Uterus (tissue), 4 donors: ENCODE results near the gene CFAP61. TPM values are rescaled to one million over a fixed set of nuclear protein-coding genes. Genes with fewer than 3 reads are reported as not detected.

Source experiments
- DNase-seq, 2 donors: peaks; one replicate each; pipeline ENCODE4 v3.0.0-alpha.2; 2019 to 2020
- H3K27ac ChIP-seq, 2 donors: fragments of 200-600 bp; sonication (generic); 1 replicate in 1 of 2; 2 replicates in 1 of 2; pipeline ENCODE4 v1.5.1; 2016 to 2018
- H3K27me3 ChIP-seq, 2 donors: fragments of 200-600 bp; sonication (generic); one replicate each; pipeline ENCODE4 v1.5.1; 2018 to 2019; ENCODE audit warnings: control low read depth in 1 of 2
- H3K36me3 ChIP-seq, 2 donors: fragments of 200-600 bp; sonication (generic); one replicate each; pipeline ENCODE4 v1.5.1; 2019; ENCODE audit warnings: control low read depth in 1 of 2
- H3K4me1 ChIP-seq, 2 donors: fragments of 200-600 bp; sonication (generic); one replicate each; pipeline ENCODE4 v1.5.1; 2018 to 2019; ENCODE audit warnings: control low read depth in 1 of 2
- H3K4me3 ChIP-seq, 2 donors: fragments of 200-600 bp; sonication (generic); 1 replicate in 1 of 2; 2 replicates in 1 of 2; pipeline ENCODE4 v1.5.1; 2018 to 2019; ENCODE audit warnings: mild to moderate bottlenecking in 1 of 2
- H3K9me3 ChIP-seq, 2 donors: fragments of 200-600 bp; sonication (generic); one replicate each; pipeline ENCODE4 v1.5.1; 2019; ENCODE audit warnings: control low read depth in 1 of 2
- CTCF ChIP-seq, 4 experiments: fragments of 200-600 bp in 2 of 4; fragments of 450-650 bp in 2 of 4; sonication (generic) in 2 of 4; IDR thresholded peaks; one replicate each; pipeline ENCODE4 v1.5.1; 2016 to 2019; ENCODE audit warnings: antibody characterized with exemption in 4 of 4, mild to moderate bottlenecking in 2 of 4, moderate library complexity in 1 of 4
- POLR2A ChIP-seq, 2 donors: fragments of 450-650 bp; IDR thresholded peaks; one replicate each; pipeline ENCODE4 v1.6.1; 2016; ENCODE audit warnings: antibody characterized with exemption in 2 of 2, mild to moderate bottlenecking in 1 of 2, moderate library complexity in 1 of 2
- intact Hi-C: fragments of 100-400 bp; cut with DNase I; formaldehyde crosslinking; loops from one replicate; pipeline ENCODE4 v1.15.1; 2023; ENCODE audit warnings: low total_unique reads
- total RNA-seq, 4 donors: library from RNA; depleted of rRNA in 3 of 4; stranded (reverse); fragments of >200 nt in 3 of 4; gene quantifications; one replicate each; pipeline versions ENCODE4 v1.1.0 to v1.2.4, GENCODE V29; 2014 to 2023
- donor health status: DM: yes; HTN: yes; CAD: no.

CFAP61 gene
- total RNA-seq, 4 donors from 2014 or later, result 3.0 to 8.2 (median 7.5) TPM; not detected in 1

DNA sequence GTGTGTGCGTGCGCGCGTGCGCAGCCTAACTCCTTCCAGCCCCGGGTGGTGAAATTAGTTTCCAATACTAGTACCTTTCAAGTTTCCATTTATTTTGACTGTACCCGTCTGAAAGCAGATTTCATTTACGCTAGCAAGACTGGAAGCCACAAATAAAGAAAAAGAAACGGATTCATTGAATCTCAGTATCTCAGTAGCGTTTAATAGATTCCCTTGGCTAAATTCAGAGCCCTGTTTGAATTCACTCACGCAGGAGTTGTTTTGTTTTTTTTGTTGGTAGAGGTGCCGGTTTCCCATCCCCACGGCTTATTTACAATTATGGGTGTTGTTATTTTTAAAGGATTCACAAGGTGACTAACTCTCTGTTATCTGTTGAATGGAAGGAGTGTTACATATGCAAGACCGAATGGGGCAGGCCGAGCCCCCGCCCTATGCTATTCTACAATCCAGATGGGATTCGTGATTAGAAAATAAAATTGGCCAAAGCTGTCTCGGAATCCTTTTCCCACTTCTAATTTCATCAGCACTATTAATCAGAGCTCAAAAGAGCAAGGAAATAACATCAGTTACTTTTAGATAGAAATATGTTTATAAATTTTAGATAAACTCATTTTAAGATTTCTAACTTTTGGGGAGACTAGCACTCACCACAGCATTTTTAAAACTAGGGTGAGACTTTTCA is 313.3 kb downstream of the CFAP61 start:
- TF ChIP-seq POLR2A (IDR thresholded peaks at IDR 0.05) (no peak), CTCF (IDR thresholded peaks at IDR 0.05) (no peak)
- peaks cover 0 to 16% of the 10 kb centered on the region in 2 donors for H3K4me1 ChIP-seq
- peaks cover 6 to 45% of the 10 kb centered on the region in 2 donors for H3K27me3 ChIP-seq
- no peak overlapping the region for H3K4me3 ChIP-seq
- no peaks in the 10 kb centered on the region for H3K36me3 ChIP-seq
- H3K9me3 ChIP-seq, result no peaks in the 10 kb centered on the region
- intact Hi-C loops, result no loop called here
- DNase-seq, result no peak
- H3K27ac ChIP-seq, result no peak overlapping the region

DNA sequence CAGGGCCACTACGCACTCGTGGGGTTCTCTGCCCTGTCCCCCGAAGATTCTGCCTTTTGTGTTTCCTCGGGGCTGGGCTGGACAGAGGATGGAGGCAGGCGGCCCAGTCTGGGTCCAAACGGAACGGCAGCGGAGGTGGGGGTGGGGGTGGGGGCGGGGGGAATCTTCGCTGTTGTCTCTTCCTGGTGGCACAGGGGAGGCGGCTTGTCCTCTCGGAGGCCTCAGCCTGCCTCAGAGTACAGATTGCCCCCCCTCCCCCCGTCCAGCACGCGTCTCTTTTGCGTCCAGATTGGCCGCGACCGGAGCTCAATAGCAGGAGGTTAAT is 314.2 kb downstream of the CFAP61 start:
- intact Hi-C loops, result no loop called here
- no peaks in the 10 kb centered on the region for H3K36me3 ChIP-seq
- no peak overlapping the region for H3K4me3 ChIP-seq
- no peak overlapping the region for H3K27ac ChIP-seq
- no peak for DNase-seq
- H3K27me3 ChIP-seq, result peaks cover 6 to 42% of the 10 kb centered on the region in 2 donors
- H3K4me1 ChIP-seq, result peaks cover 0 to 16% of the 10 kb centered on the region in 2 donors
- no peaks in the 10 kb centered on the region for H3K9me3 ChIP-seq
- TF ChIP-seq POLR2A (IDR thresholded peaks at IDR 0.05), result no peak
- TF ChIP-seq CTCF (IDR thresholded peaks at IDR 0.05), result no peak

GRCh38 chr20:20366876-20367574 is 314.7 kb downstream of the CFAP61 start:
- peaks cover 6 to 43% of the 10 kb centered on the region in 2 donors for H3K27me3 ChIP-seq

DNA sequence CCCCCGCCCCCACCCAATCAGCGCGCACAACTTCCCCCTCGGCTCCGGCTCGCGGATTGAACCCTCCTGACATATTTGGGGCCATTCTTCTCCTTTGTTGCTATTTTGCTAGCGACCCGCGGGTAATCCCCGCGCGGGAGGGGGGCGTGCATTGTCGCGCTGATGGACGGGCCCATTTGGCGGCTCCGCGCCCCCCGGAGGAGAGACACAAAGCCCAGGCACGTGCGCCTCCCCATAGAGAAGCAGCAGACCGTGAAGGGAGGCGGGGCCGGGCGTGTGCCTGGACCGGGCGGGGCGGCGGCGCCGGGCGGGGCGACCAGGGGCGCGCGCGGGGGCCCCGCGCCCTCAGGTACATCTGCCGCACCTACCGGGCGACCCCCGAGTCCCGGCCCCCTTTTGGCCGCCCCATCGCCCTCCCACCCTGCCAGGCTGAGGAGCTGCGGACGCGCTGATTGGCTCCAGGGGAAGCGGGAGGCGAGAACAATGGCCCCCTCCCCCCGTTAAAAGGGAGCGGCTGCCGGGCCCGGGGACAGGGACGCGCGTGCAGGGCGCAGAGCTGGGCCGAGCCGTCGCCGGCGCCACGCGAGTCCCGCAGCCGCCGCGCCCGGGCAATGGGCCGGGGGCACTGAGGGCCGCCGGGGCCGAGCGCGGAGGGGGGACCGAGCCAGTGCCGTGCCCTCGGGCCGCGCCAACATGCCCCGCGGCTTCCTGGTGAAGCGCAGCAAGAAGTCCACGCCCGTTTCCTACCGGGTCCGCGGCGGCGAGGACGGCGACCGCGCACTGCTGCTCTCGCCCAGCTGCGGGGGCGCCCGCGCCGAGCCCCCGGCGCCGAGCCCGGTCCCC is 315.5 kb downstream of the CFAP61 start, which contains the start of gene INSM1:
Gene INSM1, plus strand, starts transcription at position 530 of the 843 bp plus-strand sequence. Its CDS starts 164 bp downstream, at position 694.
- no peak within 1 kb of the TSS for H3K4me3 ChIP-seq
- no peak within 1 kb of the TSS for H3K27ac ChIP-seq
- intact Hi-C loops, result no loop called here
- peaks cover 6 to 43% of the 10 kb centered on the region in 2 donors for H3K27me3 ChIP-seq
- TF ChIP-seq POLR2A (IDR thresholded peaks at IDR 0.05) (no peak), CTCF (IDR thresholded peaks at IDR 0.05) (no peak)
- no peaks in the 10 kb centered on the region for H3K36me3 ChIP-seq
- no peaks in the 10 kb centered on the region for H3K9me3 ChIP-seq
- peaks cover 0 to 16% of the 10 kb centered on the region in 2 donors for H3K4me1 ChIP-seq
- DNase-seq, result no peak

More at GRCh38 chr20:20366876-20367574, 314.7 kb downstream of the CFAP61 start:
- Histone ChIP-seq H3K27ac (no peak overlapping the region), H3K4me1 (peaks cover 0 to 16% of the 10 kb centered on the region in 2 donors), H3K36me3 (no peaks in the 10 kb centered on the region), H3K9me3 (no peaks in the 10 kb centered on the region), H3K4me3 (no peak overlapping the region)
- intact Hi-C loops, result no loop called here
- DNase-seq, result no peak
- TF ChIP-seq POLR2A (IDR thresholded peaks at IDR 0.05) (no peak), CTCF (IDR thresholded peaks at IDR 0.05) (no peak)
